ENCODE data around the gene CAPN3.

Gene CAPN3

DNA sequence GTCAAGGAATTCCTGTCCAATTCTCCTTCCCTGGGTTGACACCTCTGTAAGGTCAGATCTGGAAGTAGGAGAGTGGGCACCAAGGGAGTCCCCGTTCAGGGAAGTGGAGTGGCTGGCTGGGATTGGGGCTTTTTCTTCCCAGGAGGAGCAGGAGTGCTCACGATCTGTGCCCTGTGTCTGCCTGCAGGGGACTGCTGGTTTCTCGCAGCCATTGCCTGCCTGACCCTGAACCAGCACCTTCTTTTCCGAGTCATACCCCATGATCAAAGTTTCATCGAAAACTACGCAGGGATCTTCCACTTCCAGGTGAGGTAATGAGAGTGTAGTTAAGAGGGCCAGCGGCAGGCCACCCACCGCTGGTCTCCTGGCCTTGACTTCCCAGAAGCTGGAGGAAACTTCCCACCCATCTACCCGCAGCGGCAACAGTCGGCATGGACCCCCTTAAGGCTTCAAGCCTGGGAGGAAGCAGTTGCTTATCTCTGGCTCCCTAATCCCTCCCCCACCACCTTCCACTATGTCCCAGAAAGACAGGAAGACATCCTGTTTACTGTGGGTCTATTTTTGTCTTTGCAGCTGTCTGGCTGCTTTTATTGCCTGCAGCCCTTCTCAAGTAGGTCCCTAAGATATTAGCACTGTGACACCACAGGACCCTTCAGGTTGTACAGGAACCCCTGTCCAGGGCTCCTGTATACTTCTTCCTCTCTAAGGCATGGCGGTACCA lies 26.8 kb downstream of the CAPN3 start:
- no peak for DNase-seq
- H3K27ac ChIP-seq, result no peak overlapping the region
- no peaks in the 10 kb centered on the region for H3K27me3 ChIP-seq (ENCODE audit: insufficient read depth, low read depth, severe bottlenecking)

GRCh38 chr15:42387603-42388002 lies 28.3 kb downstream of the CAPN3 start:
- Histone ChIP-seq H3K27ac (no peak overlapping the region), H3K4me3 (ENCODE audit: low read depth, low read length) (no peak overlapping the region), H3K36me3 (no peaks in the 10 kb centered on the region), H3K9me3 (ENCODE audit: severe bottlenecking) (no peaks in the 10 kb centered on the region), H3K27me3 (ENCODE audit: insufficient read depth, low read depth, severe bottlenecking) (no peaks in the 10 kb centered on the region)
- no peak for TF ChIP-seq CTCF (IDR thresholded peaks at IDR 0.05; ENCODE audit: low read depth, low read length)
- DNase-seq, result no peak

More for the DNA sequence above, 26.8 kb downstream of the CAPN3 start:
- Histone ChIP-seq H3K4me3 (ENCODE audit: low read depth, low read length) (no peak overlapping the region), H3K9me3 (ENCODE audit: severe bottlenecking) (no peaks in the 10 kb centered on the region), H3K36me3 (no peaks in the 10 kb centered on the region)
- no peak for TF ChIP-seq CTCF (IDR thresholded peaks at IDR 0.05; ENCODE audit: low read depth, low read length)

- Histone ChIP-seq H3K27ac (no peak overlapping the region), H3K9me3 (ENCODE audit: severe bottlenecking) (no peaks in the 10 kb centered on the region), H3K27me3 (ENCODE audit: insufficient read depth, low read depth, severe bottlenecking) (no peaks in the 10 kb centered on the region), H3K4me3 (ENCODE audit: low read depth, low read length) (no peak overlapping the region), H3K36me3 (no peaks in the 10 kb centered on the region)
- DNase-seq, result no peak
- TF ChIP-seq CTCF (IDR thresholded peaks at IDR 0.05; ENCODE audit: low read depth, low read length), result no peak
Measured at GRCh38 chr15:42392309-42393024, 33.2 kb downstream of the CAPN3 start.

DNA sequence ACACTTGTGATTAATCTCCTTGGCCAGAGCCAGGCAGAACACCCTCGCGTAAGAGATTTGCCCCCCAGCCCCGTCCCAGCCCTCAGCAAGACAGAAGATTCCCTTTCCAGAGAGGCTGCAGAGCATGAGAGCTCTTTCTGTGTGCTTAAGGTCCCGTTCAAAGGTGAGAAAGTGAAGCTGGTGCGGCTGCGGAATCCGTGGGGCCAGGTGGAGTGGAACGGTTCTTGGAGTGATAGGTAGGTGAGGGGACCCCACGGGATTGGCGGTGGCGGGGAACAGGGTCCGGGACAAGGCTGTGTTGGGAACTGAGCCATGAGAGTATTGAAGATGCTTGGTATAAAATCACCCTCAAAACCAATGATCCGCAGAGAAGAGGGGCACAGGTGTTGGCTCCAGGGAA lies 34.8 kb downstream of the CAPN3 start:
- no peaks in the 10 kb centered on the region for H3K9me3 ChIP-seq (ENCODE audit: severe bottlenecking)
- no peak overlapping the region for H3K27ac ChIP-seq
- H3K27me3 ChIP-seq (ENCODE audit: insufficient read depth, low read depth, severe bottlenecking), result no peaks in the 10 kb centered on the region
- no peaks in the 10 kb centered on the region for H3K36me3 ChIP-seq
- no peak for DNase-seq
- no peak for TF ChIP-seq CTCF (IDR thresholded peaks at IDR 0.05; ENCODE audit: low read depth, low read length)
- no peak overlapping the region for H3K4me3 ChIP-seq (ENCODE audit: low read depth, low read length)

DNA sequence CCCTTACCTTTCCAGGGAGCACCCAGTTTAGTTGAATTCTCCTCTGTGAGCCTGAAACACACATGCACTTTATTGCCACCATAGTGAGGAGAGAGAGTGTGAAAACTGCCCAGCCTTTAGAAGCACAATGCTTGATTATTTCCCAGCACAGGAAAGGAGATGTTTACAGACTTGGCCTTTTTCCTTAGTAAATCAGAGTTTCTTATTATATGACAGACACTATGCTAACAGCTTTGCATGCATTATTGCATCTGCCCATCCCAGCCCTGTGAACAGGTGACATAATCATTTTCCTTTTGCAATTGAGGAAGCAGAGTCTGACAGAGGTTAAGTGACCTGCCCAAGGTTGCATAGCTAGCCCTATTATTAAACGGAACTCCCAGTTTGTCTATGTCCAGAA lies 36.5 kb downstream of the CAPN3 start:
- H3K27ac ChIP-seq, result no peak overlapping the region
- H3K4me3 ChIP-seq (ENCODE audit: low read depth, low read length), result no peak overlapping the region
- no peak for DNase-seq
- H3K27me3 ChIP-seq (ENCODE audit: insufficient read depth, low read depth, severe bottlenecking), result no peaks in the 10 kb centered on the region
- H3K9me3 ChIP-seq (ENCODE audit: severe bottlenecking), result no peaks in the 10 kb centered on the region
- TF ChIP-seq CTCF (IDR thresholded peaks at IDR 0.05; ENCODE audit: low read depth, low read length), result no peak
- no peaks in the 10 kb centered on the region for H3K36me3 ChIP-seq

Data from WERI-Rb-1 (cell line).